Large intestine (tissue), 12 donors: ENCODE results near the gene SENP8. TPM values are rescaled to one million over a fixed set of nuclear protein-coding genes. Genes with fewer than 3 reads are reported as not detected.
"Not testable (repeated sequence)": the region's sequence is repeated elsewhere in the genome, so short reads cannot be mapped to it uniquely, and the experiment has no call there.

Experiments used
- DNase-seq, 2 donors: peaks; one replicate each; pipeline versions ENCODE4 v3.0.0 to v3.0.0-alpha.2; 2013
- H3K27ac ChIP-seq: one replicate; pipeline ENCODE4 v1.5.1; 2013; ENCODE audit warnings: low read length
- H3K27me3 ChIP-seq: 2 replicates; pipeline ENCODE4 v1.6.1; 2013; ENCODE audit warnings: low read length; ENCODE audit not compliant: control insufficient read depth, insufficient read depth
- H3K36me3 ChIP-seq: 2 replicates; pipeline ENCODE4 v1.6.1; 2013; ENCODE audit warnings: low read length; ENCODE audit not compliant: control insufficient read depth, insufficient read depth
- H3K4me1 ChIP-seq: one replicate; pipeline ENCODE4 v1.6.1; 2013; ENCODE audit warnings: low read length; ENCODE audit not compliant: control insufficient read depth, insufficient read depth
- H3K4me3 ChIP-seq: one replicate; pipeline ENCODE4 v1.5.1; 2013; ENCODE audit warnings: low read length
- H3K9me3 ChIP-seq: one replicate; pipeline ENCODE4 v1.6.1; 2013; ENCODE audit warnings: mild to moderate bottlenecking, low read depth, low read length, moderate library complexity; ENCODE audit not compliant: control insufficient read depth
- WGBS: methylation state at CpG from one replicate; pipeline ENCODE4 v1.1.5; 2013; ENCODE audit warnings: low lambda C conversion rate; ENCODE audit not compliant: insufficient coverage; 5-methylcytosine and 5-hydroxymethylcytosine counted together
- long read RNA-seq, 11 donors: transcript quantifications; one replicate each; lab custom pipeline, GENCODE V29; 2026
- polyA plus RNA-seq: library from polyadenylated mRNA; unstranded; fragments of 120-200 nt; gene quantifications from one replicate; pipeline ENCODE4 v1.2.1, GENCODE V29; 2013

SENP8 gene
- polyA plus RNA-seq = 3.4 TPM
- long read RNA-seq, donor 1, full-length matches to known transcripts = 2 of 2 reads
- long read RNA-seq, donor 1, partial matches to known transcripts = 0 of 2 reads
- long read RNA-seq, donor 1, other reads (novel, unspliced or antisense) = 0 of 2 reads
- long read RNA-seq, donor 2, full-length matches to known transcripts = 2 of 2 reads
- long read RNA-seq, donor 2, partial matches to known transcripts = 0 of 2 reads
- long read RNA-seq, donor 2, other reads (novel, unspliced or antisense) = 0 of 2 reads
- long read RNA-seq, donor 3 = 0 reads
- long read RNA-seq, donor 4, partial matches to known transcripts = 0 of 1 reads
- long read RNA-seq, donor 4, other reads (novel, unspliced or antisense) = 0 of 1 reads
- long read RNA-seq, donor 5, full-length matches to known transcripts = 2 of 2 reads
- long read RNA-seq, donor 5, partial matches to known transcripts = 0 of 2 reads
- long read RNA-seq, donor 5, other reads (novel, unspliced or antisense) = 0 of 2 reads
- long read RNA-seq, donor 6, full-length matches to known transcripts = 5 of 5 reads
- long read RNA-seq, donor 6, partial matches to known transcripts = 0 of 5 reads
- long read RNA-seq, donor 6, other reads (novel, unspliced or antisense) = 0 of 5 reads
- long read RNA-seq, donor 7, full-length matches to known transcripts = 1 of 1 reads
- long read RNA-seq, donor 7, partial matches to known transcripts = 0 of 1 reads
- long read RNA-seq, donor 7, other reads (novel, unspliced or antisense) = 0 of 1 reads
- long read RNA-seq, donor 8, full-length matches to known transcripts = 1 of 1 reads
- long read RNA-seq, donor 8, partial matches to known transcripts = 0 of 1 reads
- long read RNA-seq, donor 8, other reads (novel, unspliced or antisense) = 0 of 1 reads
- long read RNA-seq, donor 9, full-length matches to known transcripts = 3 of 3 reads
- long read RNA-seq, donor 9, partial matches to known transcripts = 0 of 3 reads
- long read RNA-seq, donor 9, other reads (novel, unspliced or antisense) = 0 of 3 reads
- long read RNA-seq, donor 10 = 0 reads
- long read RNA-seq, donor 11, full-length matches to known transcripts = 2 of 2 reads
- long read RNA-seq, donor 11, partial matches to known transcripts = 0 of 2 reads
- long read RNA-seq, donor 11, other reads (novel, unspliced or antisense) = 0 of 2 reads

GRCh38 chr15:72118017-72118978, at the start of gene SENP8, which contains the start of gene MYO9A:
SENP8 (plus strand) TSS chr15:72118403; CDS start chr15:72139624, 21,221 bp downstream.
MYO9A (minus strand) TSS chr15:72118150; CDS start chr15:72046563, 71,587 bp downstream.
- DNase-seq = peak; percentile 99
- H3K9me3 ChIP-seq = no peaks in the 10 kb centered on the region
- peak within 1 kb of the TSS; percentile 92 for H3K27ac ChIP-seq
- peaks cover 4% of the 10 kb centered on the region for H3K4me1 ChIP-seq
- WGBS = 3% methylated on average over 3 of the region's 69 CpGs
- H3K36me3 ChIP-seq = no peaks in the 10 kb centered on the region
- H3K27me3 ChIP-seq = no peaks in the 10 kb centered on the region
- peak within 1 kb of the TSS; percentile 93 for H3K4me3 ChIP-seq

- Histone ChIP-seq H3K36me3 (no peaks in the 10 kb centered on the region), H3K27me3 (no peaks in the 10 kb centered on the region), H3K4me3 (no peak overlapping the region), H3K9me3 (no peaks in the 10 kb centered on the region), H3K27ac (no peak overlapping the region), H3K4me1 (peaks cover 3% of the 10 kb centered on the region)
- peak; percentile 38 to 67 for DNase-seq
These were observed 49.3 kb upstream of the SENP8 start for GRCh38 chr15:72068856-72069255.

GRCh38 chr15:72070817-72071447, 47.3 kb upstream of the SENP8 start:
- peaks cover 3% of the 10 kb centered on the region for H3K4me1 ChIP-seq
- no peak for DNase-seq
- no peaks in the 10 kb centered on the region for H3K27me3 ChIP-seq
- H3K36me3 ChIP-seq = no peaks in the 10 kb centered on the region
- 75% methylated on average over 1 of the region's 1 CpG for WGBS
- H3K27ac ChIP-seq = no peak overlapping the region
- no peaks in the 10 kb centered on the region for H3K9me3 ChIP-seq
- H3K4me3 ChIP-seq = no peak overlapping the region

GRCh38 chr15:72071448-72071825, 46.8 kb upstream of the SENP8 start:
- not testable (repeated sequence) for DNase-seq, H3K27me3 ChIP-seq, H3K4me3 ChIP-seq, H3K27ac ChIP-seq, H3K4me1 ChIP-seq, H3K9me3 ChIP-seq, H3K36me3 ChIP-seq
- WGBS = 80% methylated on average over 1 of the region's 8 CpGs

GRCh38 chr15:72074335-72075060, 43.7 kb upstream of the SENP8 start:
- H3K4me3 ChIP-seq = no peak overlapping the region
- no peaks in the 10 kb centered on the region for H3K36me3 ChIP-seq
- H3K9me3 ChIP-seq = no peaks in the 10 kb centered on the region
- DNase-seq = no peak
- H3K27ac ChIP-seq = no peak overlapping the region
- 100% methylated on average over 1 of the region's 5 CpGs for WGBS
- H3K4me1 ChIP-seq = no peaks in the 10 kb centered on the region
- H3K27me3 ChIP-seq = no peaks in the 10 kb centered on the region

- no peak overlapping the region for H3K4me3 ChIP-seq
- H3K9me3 ChIP-seq = no peaks in the 10 kb centered on the region
- no CpG with 5 or more reads among the region's 1 CpG for WGBS
- DNase-seq = no peak
- H3K27ac ChIP-seq = no peak overlapping the region
- no peaks in the 10 kb centered on the region for H3K4me1 ChIP-seq
- H3K27me3 ChIP-seq = no peaks in the 10 kb centered on the region
- H3K36me3 ChIP-seq = no peaks in the 10 kb centered on the region
These were observed 40.3 kb upstream of the SENP8 start for GRCh38 chr15:72077950-72078349.

GRCh38 chr15:72078887-72079286, 39.3 kb upstream of the SENP8 start:
- Histone ChIP-seq H3K9me3 (no peaks in the 10 kb centered on the region), H3K36me3 (no peaks in the 10 kb centered on the region), H3K27ac (no peak overlapping the region), H3K4me3 (no peak overlapping the region), H3K4me1 (no peaks in the 10 kb centered on the region), H3K27me3 (no peaks in the 10 kb centered on the region)
- DNase-seq = no peak
- WGBS = 100% methylated on average over 2 of the region's 6 CpGs

- Histone ChIP-seq H3K27ac (no peak overlapping the region), H3K9me3 (peaks cover 3% of the 10 kb centered on the region), H3K27me3 (no peaks in the 10 kb centered on the region), H3K4me3 (no peak overlapping the region), H3K4me1 (no peaks in the 10 kb centered on the region), H3K36me3 (peaks cover under 1% of the 10 kb centered on the region)
- DNase-seq = no peak
- WGBS = 100% methylated on average over 1 of the region's 1 CpG
These were observed 36.0 kb upstream of the SENP8 start for GRCh38 chr15:72082176-72082575.
